Liver (tissue), 3 donors: ENCODE measurements around the gene FKBP14.
A peak's percentile ranks its signal among the peaks of the same experiment; 100 is the strongest.

Experiments
- CTCF ChIP-seq: fragments of 150-350 bp; IDR thresholded peaks from 2 replicates; pipeline ENCODE4 v1.5.1; 2017; ENCODE audit warnings: improper control_type of control experiment, low read depth, low read length; ENCODE audit not compliant: missing input control
- GABPA ChIP-seq, 2 donors: IDR thresholded peaks in 1 of 2; conservative IDR thresholded peaks in 1 of 2; 2 replicates each; pipeline ENCODE4 v1.6.1; 2016; ENCODE audit warnings: antibody characterized with exemption in 2 of 2, mild to moderate bottlenecking in 1 of 2, moderate library complexity in 1 of 2
- RAD21 ChIP-seq, 2 donors: IDR thresholded peaks; 2 replicates each; pipeline ENCODE4 v1.6.1; 2016; ENCODE audit warnings: antibody characterized with exemption in 2 of 2, mild to moderate bottlenecking in 2 of 2
- RXRA ChIP-seq, 2 donors: IDR thresholded peaks; 2 replicates each; pipeline ENCODE4 v1.6.1; 2017 to 2018; ENCODE audit warnings: antibody characterized with exemption in 2 of 2, mild to moderate bottlenecking in 1 of 2
- SP1 ChIP-seq: IDR thresholded peaks from 2 replicates; pipeline ENCODE4 v1.6.1; 2018; ENCODE audit warnings: antibody characterized with exemption, mild to moderate bottlenecking
- YY1 ChIP-seq: IDR thresholded peaks from 2 replicates; pipeline ENCODE4 v1.6.1; 2016; ENCODE audit warnings: antibody characterized with exemption, mild to moderate bottlenecking
- TF ChIP-seq, protein P1 (sequence below): IDR thresholded peaks from 2 replicates; pipeline ENCODE4 v1.6.1; 2016; ENCODE audit warnings: antibody characterized with exemption
- TF ChIP-seq, protein P2 (sequence below): IDR thresholded peaks from 2 replicates; pipeline ENCODE4 v1.6.1; 2016; ENCODE audit warnings: antibody characterized with exemption
- TF ChIP-seq, protein P3 (sequence below): IDR thresholded peaks from 2 replicates; pipeline ENCODE4 v1.6.1; 2016; ENCODE audit warnings: antibody characterized with exemption, mild to moderate bottlenecking
- TF ChIP-seq, protein P4 (sequence below): IDR thresholded peaks from 2 replicates; pipeline ENCODE4 v1.6.1; 2016; ENCODE audit warnings: antibody characterized with exemption
- donor health status: healthy.
- donor health status: healthy.

DNA sequence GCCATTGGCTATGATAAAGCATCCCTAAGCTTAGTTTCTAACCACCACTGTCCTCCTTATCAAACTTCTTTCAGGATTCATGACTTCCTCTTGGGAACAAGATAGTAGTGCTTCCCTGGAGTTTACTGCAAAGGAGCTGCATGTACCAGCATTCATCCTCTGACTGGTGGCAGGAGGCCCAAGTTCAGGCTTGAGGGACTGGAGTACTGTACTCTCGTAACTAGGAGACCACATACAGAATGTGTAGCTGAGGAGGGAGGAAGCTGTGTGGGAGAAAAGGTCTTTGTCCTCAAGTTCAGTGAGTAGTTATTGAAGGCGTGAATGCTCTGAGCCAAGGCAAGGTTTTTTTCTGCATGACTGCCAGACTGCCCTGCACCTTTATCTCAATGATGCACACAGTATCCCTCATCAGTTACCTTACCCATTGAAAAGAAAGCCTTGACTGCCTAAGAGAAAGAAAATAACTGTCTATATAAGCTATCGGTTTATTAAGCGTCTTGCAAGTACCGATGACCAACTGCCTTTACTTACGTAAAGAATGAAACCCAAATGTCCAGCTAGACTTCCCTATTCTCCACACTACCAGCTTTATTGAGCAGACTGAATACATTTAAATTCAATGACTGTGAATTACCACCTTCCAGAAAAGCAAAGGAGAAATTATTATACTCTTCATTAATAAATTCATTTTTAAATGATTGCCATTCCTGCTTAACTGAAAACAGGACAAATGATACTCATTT lies 49.7 kb downstream of the FKBP14 start:
- TF ChIP-seq, protein P1, sequence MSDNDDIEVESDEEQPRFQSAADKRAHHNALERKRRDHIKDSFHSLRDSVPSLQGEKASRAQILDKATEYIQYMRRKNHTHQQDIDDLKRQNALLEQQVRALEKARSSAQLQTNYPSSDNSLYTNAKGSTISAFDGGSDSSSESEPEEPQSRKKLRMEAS: no peak
- TF ChIP-seq CTCF (no peak), RAD21 (IDR thresholded peaks at IDR 0.05) (no peak), YY1 (no peak), RXRA (IDR thresholded peaks at IDR 0.05) (peak; percentile 74 to 77), SP1 (no peak), GABPA (IDR thresholded peaks at IDR 0.05 in 1 of 2, conservative IDR thresholded peaks at IDR 0.05 in 1 of 2) (no peak)
- TF ChIP-seq, protein P2, sequence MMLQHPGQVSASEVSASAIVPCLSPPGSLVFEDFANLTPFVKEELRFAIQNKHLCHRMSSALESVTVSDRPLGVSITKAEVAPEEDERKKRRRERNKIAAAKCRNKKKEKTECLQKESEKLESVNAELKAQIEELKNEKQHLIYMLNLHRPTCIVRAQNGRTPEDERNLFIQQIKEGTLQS: no peak
- TF ChIP-seq, protein P3, sequence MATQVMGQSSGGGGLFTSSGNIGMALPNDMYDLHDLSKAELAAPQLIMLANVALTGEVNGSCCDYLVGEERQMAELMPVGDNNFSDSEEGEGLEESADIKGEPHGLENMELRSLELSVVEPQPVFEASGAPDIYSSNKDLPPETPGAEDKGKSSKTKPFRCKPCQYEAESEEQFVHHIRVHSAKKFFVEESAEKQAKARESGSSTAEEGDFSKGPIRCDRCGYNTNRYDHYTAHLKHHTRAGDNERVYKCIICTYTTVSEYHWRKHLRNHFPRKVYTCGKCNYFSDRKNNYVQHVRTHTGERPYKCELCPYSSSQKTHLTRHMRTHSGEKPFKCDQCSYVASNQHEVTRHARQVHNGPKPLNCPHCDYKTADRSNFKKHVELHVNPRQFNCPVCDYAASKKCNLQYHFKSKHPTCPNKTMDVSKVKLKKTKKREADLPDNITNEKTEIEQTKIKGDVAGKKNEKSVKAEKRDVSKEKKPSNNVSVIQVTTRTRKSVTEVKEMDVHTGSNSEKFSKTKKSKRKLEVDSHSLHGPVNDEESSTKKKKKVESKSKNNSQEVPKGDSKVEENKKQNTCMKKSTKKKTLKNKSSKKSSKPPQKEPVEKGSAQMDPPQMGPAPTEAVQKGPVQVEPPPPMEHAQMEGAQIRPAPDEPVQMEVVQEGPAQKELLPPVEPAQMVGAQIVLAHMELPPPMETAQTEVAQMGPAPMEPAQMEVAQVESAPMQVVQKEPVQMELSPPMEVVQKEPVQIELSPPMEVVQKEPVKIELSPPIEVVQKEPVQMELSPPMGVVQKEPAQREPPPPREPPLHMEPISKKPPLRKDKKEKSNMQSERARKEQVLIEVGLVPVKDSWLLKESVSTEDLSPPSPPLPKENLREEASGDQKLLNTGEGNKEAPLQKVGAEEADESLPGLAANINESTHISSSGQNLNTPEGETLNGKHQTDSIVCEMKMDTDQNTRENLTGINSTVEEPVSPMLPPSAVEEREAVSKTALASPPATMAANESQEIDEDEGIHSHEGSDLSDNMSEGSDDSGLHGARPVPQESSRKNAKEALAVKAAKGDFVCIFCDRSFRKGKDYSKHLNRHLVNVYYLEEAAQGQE: no peak
- TF ChIP-seq, protein P4, sequence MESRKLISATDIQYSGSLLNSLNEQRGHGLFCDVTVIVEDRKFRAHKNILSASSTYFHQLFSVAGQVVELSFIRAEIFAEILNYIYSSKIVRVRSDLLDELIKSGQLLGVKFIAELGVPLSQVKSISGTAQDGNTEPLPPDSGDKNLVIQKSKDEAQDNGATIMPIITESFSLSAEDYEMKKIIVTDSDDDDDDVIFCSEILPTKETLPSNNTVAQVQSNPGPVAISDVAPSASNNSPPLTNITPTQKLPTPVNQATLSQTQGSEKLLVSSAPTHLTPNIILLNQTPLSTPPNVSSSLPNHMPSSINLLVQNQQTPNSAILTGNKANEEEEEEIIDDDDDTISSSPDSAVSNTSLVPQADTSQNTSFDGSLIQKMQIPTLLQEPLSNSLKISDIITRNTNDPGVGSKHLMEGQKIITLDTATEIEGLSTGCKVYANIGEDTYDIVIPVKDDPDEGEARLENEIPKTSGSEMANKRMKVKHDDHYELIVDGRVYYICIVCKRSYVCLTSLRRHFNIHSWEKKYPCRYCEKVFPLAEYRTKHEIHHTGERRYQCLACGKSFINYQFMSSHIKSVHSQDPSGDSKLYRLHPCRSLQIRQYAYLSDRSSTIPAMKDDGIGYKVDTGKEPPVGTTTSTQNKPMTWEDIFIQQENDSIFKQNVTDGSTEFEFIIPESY: no peak
